Spleen (tissue), 7 donors: ENCODE data around the gene ABCA12.

Experiments used
- CTCF ChIP-seq, 11 experiments: fragments of 200-600 bp in 7 of 11; fragments of 450-650 bp in 4 of 11; sonication (generic) in 4 of 11; IDR thresholded peaks in 8 of 11; conservative IDR thresholded peaks in 3 of 11; 1 replicate in 7 of 11; 2 replicates in 4 of 11; pipeline versions ENCODE4 v1.4.0 to v1.8.0; 2016 to 2021; ENCODE audit warnings: antibody characterized with exemption in 11 of 11, inconsistent platforms in 4 of 11, mild to moderate bottlenecking in 1 of 11
- POLR2AphosphoS5 ChIP-seq, 3 donors: sonication (generic); formaldehyde crosslinking; IDR thresholded peaks; one replicate each; pipeline ENCODE4 v1.5.1; 2017; ENCODE audit warnings: antibody characterized with exemption in 3 of 3
- donor health status: DM: no; HTN: no; CAD: no; lungs with moderate emphysema.
- donor health status: DM: no; HTN: no; CAD: no.
- donor health status: DM: no; HTN: no; CAD: no.

GRCh38 chr2:214889301-214889700 lies 249.1 kb downstream of the ABCA12 start:
- TF ChIP-seq CTCF (IDR thresholded peaks at IDR 0.05 in 8 of 11, conservative IDR thresholded peaks at IDR 0.05 in 3 of 11), result no peak
- no peak for TF ChIP-seq POLR2AphosphoS5 (IDR thresholded peaks at IDR 0.05)
